HG03139 (cell line): ENCODE measurements around the gene RAD51B.
"Not testable (repeated sequence)": the region's sequence is repeated elsewhere in the genome, so short reads cannot be mapped to it uniquely, and the experiment has no call there.

Experiments
- ATAC-seq: cut with Tn5 transposase; IDR thresholded peaks from one replicate; pipeline ENCODE4 v1.9.1; 2021; ENCODE audit not compliant: unreplicated experiment

The RAD51B gene

GRCh38 chr14:68016255-68016914, 196.8 kb downstream of the RAD51B start:
- no peak for ATAC-seq

- ATAC-seq: no peak
These were observed 199.0 kb downstream of the RAD51B start for GRCh38 chr14:68018598-68018997.

GRCh38 chr14:68020493-68020892, 200.9 kb downstream of the RAD51B start:
- ATAC-seq: no peak

- no peak for ATAC-seq
These were observed 201.6 kb downstream of the RAD51B start for GRCh38 chr14:68020999-68021663.

- ATAC-seq: no peak
These were observed 207.7 kb downstream of the RAD51B start for GRCh38 chr14:68027276-68027675.

- no peak for ATAC-seq
These were observed 208.5 kb downstream of the RAD51B start for GRCh38 chr14:68028075-68028474.

- not testable (repeated sequence) for ATAC-seq
These were observed 211.4 kb downstream of the RAD51B start for GRCh38 chr14:68031011-68031410.

GRCh38 chr14:68032154-68032553, 212.6 kb downstream of the RAD51B start:
- no peak for ATAC-seq

GRCh38 chr14:68033336-68033932, 213.9 kb downstream of the RAD51B start:
- ATAC-seq: no peak

- ATAC-seq: no peak
These were observed 215.3 kb downstream of the RAD51B start for GRCh38 chr14:68034896-68035295.

GRCh38 chr14:68036202-68036601, 216.6 kb downstream of the RAD51B start:
- no peak for ATAC-seq

- no peak for ATAC-seq
These were observed 220.0 kb downstream of the RAD51B start for GRCh38 chr14:68039593-68039992.

- ATAC-seq: no peak
These were observed 221.2 kb downstream of the RAD51B start for GRCh38 chr14:68040633-68041369.

GRCh38 chr14:68041876-68042354, 222.3 kb downstream of the RAD51B start:
- no peak for ATAC-seq

GRCh38 chr14:68042586-68043210, 223.1 kb downstream of the RAD51B start:
- ATAC-seq: no peak

GRCh38 chr14:68043752-68044151, 224.2 kb downstream of the RAD51B start:
- no peak for ATAC-seq

- ATAC-seq: no peak
These were observed 228.3 kb downstream of the RAD51B start for GRCh38 chr14:68047906-68048305.

- not testable (repeated sequence) for ATAC-seq
These were observed 229.2 kb downstream of the RAD51B start for GRCh38 chr14:68048815-68049214.

- no peak for ATAC-seq
These were observed 230.6 kb downstream of the RAD51B start for GRCh38 chr14:68050177-68050576.

- no peak for ATAC-seq
These were observed 231.6 kb downstream of the RAD51B start for GRCh38 chr14:68051146-68051545.

- ATAC-seq: no peak
These were observed 240.6 kb downstream of the RAD51B start for GRCh38 chr14:68060198-68060597.
